HEK293 (cell line): ENCODE measurements around the gene HMG20B.

Source experiments
- CTCF ChIA-PET: fragments of 350-600 bp; formaldehyde crosslinking; extraction: SDS; loops from one replicate; lab custom pipeline; 2021; ENCODE audit warnings: antibody characterized with exemption; lab: Yijun Ruan, JAX
- POLR2A ChIA-PET: fragments of 300-600 bp; formaldehyde crosslinking; extraction: SDS; loops from one replicate; lab custom pipeline; 2020; ENCODE audit warnings: antibody characterized with exemption, inconsistent platforms; lab: Yijun Ruan, JAX
- H3K27ac ChIP-seq: fragments of 200-500 bp; sonication (Bioruptor generic); 2 replicates; pipeline ENCODE4 v1.5.1; 2014; ENCODE audit warnings: low read depth, low read length, control low read depth, inconsistent platforms; ENCODE audit errors: extremely low read depth
- H3K36me3 ChIP-seq, 2 experiments: fragments of 200-500 bp in 1 of 2; sonication (Bioruptor generic) in 1 of 2; 1 replicate in 1 of 2; 2 replicates in 1 of 2; pipeline ENCODE4 v1.5.1; 2014 to 2017; ENCODE audit warnings: inconsistent platforms in 2 of 2, low read length in 2 of 2; ENCODE audit not compliant: control insufficient read depth in 2 of 2, insufficient read depth in 1 of 2
- H3K4me1 ChIP-seq: fragments of 200-500 bp; sonication (Bioruptor generic); 2 replicates; pipeline ENCODE4 v1.5.1; 2014; ENCODE audit warnings: mild to moderate bottlenecking, low read length, inconsistent platforms; ENCODE audit not compliant: control insufficient read depth, insufficient read depth
- H3K4me3 ChIP-seq: 2 replicates; pipeline ENCODE4 v1.5.1; 2011; ENCODE audit warnings: low read depth, mild to moderate bottlenecking, control low read depth, low read length, moderate library complexity
- H3K9me3 ChIP-seq: fragments of 200-500 bp; sonication (Bioruptor generic); 2 replicates; pipeline ENCODE4 v1.5.1; 2014; ENCODE audit warnings: low read depth, low read length, inconsistent platforms; ENCODE audit not compliant: control insufficient read depth, insufficient read depth
- PRDM10 ChIP-seq: fragments of 450-650 bp; formaldehyde crosslinking; IDR thresholded peaks from 2 replicates; pipeline ENCODE4 v1.5.1; 2016; ENCODE audit warnings: missing biosample characterization, missing genetic modification characterization
- SCRT1 ChIP-seq: fragments of 450-650 bp; formaldehyde crosslinking; IDR thresholded peaks from 2 replicates; pipeline ENCODE4 v1.5.1; 2016; ENCODE audit warnings: missing biosample characterization, missing genetic modification characterization, borderline replicate concordance
- SCRT2 ChIP-seq: fragments of 450-650 bp; formaldehyde crosslinking; IDR thresholded peaks from 2 replicates; pipeline ENCODE4 v1.5.1; 2016; ENCODE audit warnings: missing biosample characterization, missing genetic modification characterization
- ZBTB7A ChIP-seq: fragments of 450-650 bp; formaldehyde crosslinking; IDR thresholded peaks from 2 replicates; pipeline ENCODE4 v1.5.1; 2016; ENCODE audit warnings: low read depth, missing biosample characterization, missing genetic modification characterization
- ZEB2 ChIP-seq: fragments of 450-650 bp; formaldehyde crosslinking; IDR thresholded peaks from 2 replicates; pipeline ENCODE4 v1.5.1; 2016; ENCODE audit warnings: missing biosample characterization, missing genetic modification characterization
- ZNF2 ChIP-seq: fragments of 450-650 bp; formaldehyde crosslinking; IDR thresholded peaks from 2 replicates; pipeline ENCODE4 v1.5.1; 2016; ENCODE audit warnings: missing biosample characterization, missing genetic modification characterization
- ZNF580 ChIP-seq: fragments of 450-650 bp; formaldehyde crosslinking; IDR thresholded peaks from 2 replicates; pipeline ENCODE4 v1.5.1; 2016; ENCODE audit warnings: missing biosample characterization, missing genetic modification characterization
- ZNF76 ChIP-seq: fragments of 450-650 bp; formaldehyde crosslinking; IDR thresholded peaks from 2 replicates; pipeline ENCODE4; 2016; ENCODE audit warnings: low read depth, missing biosample characterization, missing genetic modification characterization, borderline replicate concordance
- ZNF785 ChIP-seq: fragments of 450-650 bp; formaldehyde crosslinking; IDR thresholded peaks from 2 replicates; pipeline ENCODE4 v1.5.1; 2016; ENCODE audit warnings: missing biosample characterization, missing genetic modification characterization
- ZSCAN16 ChIP-seq: fragments of 450-650 bp; formaldehyde crosslinking; IDR thresholded peaks from 2 replicates; pipeline ENCODE4 v1.5.1; 2016; ENCODE audit warnings: missing biosample characterization, missing genetic modification characterization
- TF ChIP-seq, protein P1 (sequence below): fragments of 450-650 bp; formaldehyde crosslinking; IDR thresholded peaks from 2 replicates; pipeline ENCODE4 v1.5.1; 2016; ENCODE audit warnings: missing biosample characterization, missing genetic modification characterization
- TF ChIP-seq, protein P2 (sequence below): fragments of 450-650 bp; formaldehyde crosslinking; IDR thresholded peaks from 2 replicates; pipeline ENCODE4 v1.5.1; 2016; ENCODE audit warnings: missing biosample characterization, missing genetic modification characterization

HMG20B gene

DNA sequence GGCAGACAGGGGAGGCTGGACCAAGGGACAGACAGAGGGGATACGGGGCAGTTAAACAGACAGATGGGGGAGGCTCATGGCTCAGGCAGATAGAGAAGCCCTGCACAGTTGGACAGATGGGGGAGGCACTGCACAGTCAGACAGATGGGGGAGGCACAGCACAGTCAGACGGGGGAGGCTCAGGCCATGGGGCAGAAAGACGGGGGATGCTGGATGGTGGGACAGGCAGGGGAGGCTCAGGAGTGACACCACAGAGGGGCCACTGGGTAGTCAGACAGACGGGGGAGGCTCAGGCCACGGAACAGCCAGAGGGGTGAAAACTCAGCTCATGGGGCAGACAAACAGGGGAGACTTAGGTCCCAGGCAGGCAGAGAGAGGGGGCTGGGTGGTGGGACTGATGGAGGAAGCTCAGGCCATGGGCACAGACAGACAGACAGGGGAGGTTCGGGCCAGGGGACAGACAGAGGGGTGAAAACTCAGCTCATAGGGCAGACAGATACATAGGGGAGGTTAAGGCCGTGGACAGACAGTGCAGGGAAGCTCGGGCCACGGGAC, 16.2 kb upstream of the HMG20B start (continued):
- TF ChIP-seq PRDM10 = 0 out of 2 replicates have a peak, but pooled peaks have one; percentile 10
- TF ChIP-seq ZNF580 (tag by site-specific recombination) = no peak
- TF ChIP-seq ZNF785 (tag by site-specific recombination) = 0 out of 2 replicates have a peak, but pooled peaks have one; percentile 25

- 0 out of 2 replicates have a peak, but pooled peaks cover 2% of the 10 kb centered on the region for H3K4me1 ChIP-seq
- peak overlapping the region; percentile 42; the same call in 1 of the 2 replicates for H3K27ac ChIP-seq
- H3K9me3 ChIP-seq = no peaks in the 10 kb centered on the region
- ChIA-PET POLR2A (interaction anchor here (0.6 to 1.4 kb wide), 6 partner anchors 12 to 20 kb away, joined by 3 to 7 read pairs (median 3); no protein-coding TSS in a partner anchor), CTCF (interaction anchor here (0.6 to 1.5 kb wide), 6 partner anchors 11 to 583 kb away, joined by 3 to 6 read pairs (median 4); no protein-coding TSS in a partner anchor)
- H3K4me3 ChIP-seq = peak overlapping the region; percentile 85
- TF ChIP-seq, protein P1, sequence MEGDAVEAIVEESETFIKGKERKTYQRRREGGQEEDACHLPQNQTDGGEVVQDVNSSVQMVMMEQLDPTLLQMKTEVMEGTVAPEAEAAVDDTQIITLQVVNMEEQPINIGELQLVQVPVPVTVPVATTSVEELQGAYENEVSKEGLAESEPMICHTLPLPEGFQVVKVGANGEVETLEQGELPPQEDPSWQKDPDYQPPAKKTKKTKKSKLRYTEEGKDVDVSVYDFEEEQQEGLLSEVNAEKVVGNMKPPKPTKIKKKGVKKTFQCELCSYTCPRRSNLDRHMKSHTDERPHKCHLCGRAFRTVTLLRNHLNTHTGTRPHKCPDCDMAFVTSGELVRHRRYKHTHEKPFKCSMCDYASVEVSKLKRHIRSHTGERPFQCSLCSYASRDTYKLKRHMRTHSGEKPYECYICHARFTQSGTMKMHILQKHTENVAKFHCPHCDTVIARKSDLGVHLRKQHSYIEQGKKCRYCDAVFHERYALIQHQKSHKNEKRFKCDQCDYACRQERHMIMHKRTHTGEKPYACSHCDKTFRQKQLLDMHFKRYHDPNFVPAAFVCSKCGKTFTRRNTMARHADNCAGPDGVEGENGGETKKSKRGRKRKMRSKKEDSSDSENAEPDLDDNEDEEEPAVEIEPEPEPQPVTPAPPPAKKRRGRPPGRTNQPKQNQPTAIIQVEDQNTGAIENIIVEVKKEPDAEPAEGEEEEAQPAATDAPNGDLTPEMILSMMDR = peak; percentile 77
- TF ChIP-seq ZNF2 (tag by site-specific recombination) (0 out of 2 replicates have a peak, but pooled peaks have one; percentile 13), ZNF76 (tag by site-specific recombination) (peak; percentile 5; the same call in 1 of the 2 replicates), SCRT1 (tag by site-specific recombination) (no peak), ZEB2 (tag by site-specific recombination) (peak; percentile 37; the same call in 1 of the 2 replicates), ZBTB7A (tag by site-specific recombination) (0 out of 2 replicates have a peak, but pooled peaks have one; percentile 7), ZSCAN16 (tag by site-specific recombination) (no peak), SCRT2 (tag by site-specific recombination) (peak; percentile 73)
- TF ChIP-seq, protein P2, sequence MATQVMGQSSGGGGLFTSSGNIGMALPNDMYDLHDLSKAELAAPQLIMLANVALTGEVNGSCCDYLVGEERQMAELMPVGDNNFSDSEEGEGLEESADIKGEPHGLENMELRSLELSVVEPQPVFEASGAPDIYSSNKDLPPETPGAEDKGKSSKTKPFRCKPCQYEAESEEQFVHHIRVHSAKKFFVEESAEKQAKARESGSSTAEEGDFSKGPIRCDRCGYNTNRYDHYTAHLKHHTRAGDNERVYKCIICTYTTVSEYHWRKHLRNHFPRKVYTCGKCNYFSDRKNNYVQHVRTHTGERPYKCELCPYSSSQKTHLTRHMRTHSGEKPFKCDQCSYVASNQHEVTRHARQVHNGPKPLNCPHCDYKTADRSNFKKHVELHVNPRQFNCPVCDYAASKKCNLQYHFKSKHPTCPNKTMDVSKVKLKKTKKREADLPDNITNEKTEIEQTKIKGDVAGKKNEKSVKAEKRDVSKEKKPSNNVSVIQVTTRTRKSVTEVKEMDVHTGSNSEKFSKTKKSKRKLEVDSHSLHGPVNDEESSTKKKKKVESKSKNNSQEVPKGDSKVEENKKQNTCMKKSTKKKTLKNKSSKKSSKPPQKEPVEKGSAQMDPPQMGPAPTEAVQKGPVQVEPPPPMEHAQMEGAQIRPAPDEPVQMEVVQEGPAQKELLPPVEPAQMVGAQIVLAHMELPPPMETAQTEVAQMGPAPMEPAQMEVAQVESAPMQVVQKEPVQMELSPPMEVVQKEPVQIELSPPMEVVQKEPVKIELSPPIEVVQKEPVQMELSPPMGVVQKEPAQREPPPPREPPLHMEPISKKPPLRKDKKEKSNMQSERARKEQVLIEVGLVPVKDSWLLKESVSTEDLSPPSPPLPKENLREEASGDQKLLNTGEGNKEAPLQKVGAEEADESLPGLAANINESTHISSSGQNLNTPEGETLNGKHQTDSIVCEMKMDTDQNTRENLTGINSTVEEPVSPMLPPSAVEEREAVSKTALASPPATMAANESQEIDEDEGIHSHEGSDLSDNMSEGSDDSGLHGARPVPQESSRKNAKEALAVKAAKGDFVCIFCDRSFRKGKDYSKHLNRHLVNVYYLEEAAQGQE = peak; percentile 83
- no peaks in the 10 kb centered on the region; a peak in 1 of 3 replicates for H3K36me3 ChIP-seq
These were observed 15.7 kb upstream of the HMG20B start for GRCh38 chr19:3556978-3557460.
